GM12891 (cell line): ENCODE results near the gene ANXA7.

Source experiments
- PAX5 ChIP-seq: IDR thresholded peaks from 2 replicates; pipeline ENCODE4 v1.6.1; 2011; ENCODE audit warnings: low read length, moderate library complexity, mild to moderate bottlenecking; ENCODE audit not compliant: insufficient read depth, severe bottlenecking
- POLR2A ChIP-seq: IDR thresholded peaks from 2 replicates; pipeline ENCODE4 v1.6.1; 2011; ENCODE audit warnings: low read depth, low read length, control low read depth
- POLR2AphosphoS5 ChIP-seq: IDR thresholded peaks from 2 replicates; pipeline ENCODE4 v1.6.1; 2011; ENCODE audit warnings: low read depth, low read length, control low read depth
- POU2F2 ChIP-seq: IDR thresholded peaks from 2 replicates; pipeline ENCODE4 v1.6.1; 2011; ENCODE audit warnings: low read depth, mild to moderate bottlenecking, control low read depth, low read length, moderate library complexity
- SPI1 ChIP-seq: IDR thresholded peaks from 2 replicates; pipeline ENCODE4 v1.6.1; 2011; ENCODE audit warnings: low read depth, low read length, control low read depth
- TAF1 ChIP-seq: IDR thresholded peaks from 2 replicates; pipeline ENCODE4 v1.6.1; 2011; ENCODE audit warnings: low read depth, low read length, control low read depth

DNA sequence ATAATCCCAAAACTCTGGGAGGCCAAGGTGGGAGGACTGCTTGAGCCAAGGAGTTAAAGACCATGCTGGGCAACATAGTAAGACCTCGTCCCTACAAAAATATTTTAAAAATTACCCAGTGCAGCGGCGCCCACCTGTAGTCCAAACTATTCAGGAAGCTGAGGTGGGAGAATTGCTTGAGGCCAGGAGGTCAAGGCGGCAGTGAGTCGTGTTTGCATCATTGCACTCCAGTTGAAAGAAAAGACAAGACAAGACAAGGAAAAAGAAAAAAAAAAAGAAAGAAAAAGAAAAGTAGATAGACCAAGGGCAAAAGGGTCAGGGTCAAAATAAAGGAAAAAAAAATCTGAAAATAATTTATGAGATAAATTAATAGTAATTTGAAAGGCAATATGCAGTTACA lies 5.8 kb downstream of the ANXA7 start:
- TF ChIP-seq POLR2A (no peak), TAF1 (no peak), SPI1 (no peak), POLR2AphosphoS5 (no peak), POU2F2 (no peak), PAX5 (no peak)
